GM12865 (cell line): ENCODE results near the gene STARD13.

Experiments
- DNase-seq: peaks from one replicate; pipeline ENCODE4 v3.0.0; 2010; ENCODE audit warnings: low read depth
- H3K4me3 ChIP-seq: 2 replicates; pipeline ENCODE4 v1.5.1; 2011; ENCODE audit warnings: mild to moderate bottlenecking, low read depth, low read length, control low read depth
- CTCF ChIP-seq: IDR thresholded peaks from 2 replicates; pipeline ENCODE4 v1.5.1; 2011; ENCODE audit warnings: low read length, control low read depth, low read depth, inconsistent platforms; ENCODE audit not compliant: insufficient read depth; ENCODE audit errors: missing control alignments

The STARD13 gene

GRCh38 chr13:33091415-33091774, 194.2 kb downstream of the STARD13 start:
- no peak for DNase-seq
- no peak for TF ChIP-seq CTCF
- H3K4me3 ChIP-seq: no peak overlapping the region

GRCh38 chr13:33090755-33091414, 194.7 kb downstream of the STARD13 start:
- DNase-seq: no peak
- TF ChIP-seq CTCF: no peak

GRCh38 chr13:33089311-33089710, 196.2 kb downstream of the STARD13 start:
- TF ChIP-seq CTCF: no peak
- DNase-seq: no peak

More at GRCh38 chr13:33090755-33091414, 194.7 kb downstream of the STARD13 start:
- no peak overlapping the region for H3K4me3 ChIP-seq

GRCh38 chr13:33087790-33088189, 197.8 kb downstream of the STARD13 start:
- no peak overlapping the region for H3K4me3 ChIP-seq
- no peak for DNase-seq
- TF ChIP-seq CTCF: no peak

More at GRCh38 chr13:33089311-33089710, 196.2 kb downstream of the STARD13 start:
- H3K4me3 ChIP-seq: no peak overlapping the region

- TF ChIP-seq CTCF: no peak
- no peak overlapping the region for H3K4me3 ChIP-seq
- no peak for DNase-seq
Observed at GRCh38 chr13:33087091-33087490, 198.5 kb downstream of the STARD13 start.

GRCh38 chr13:33083054-33083453, 202.5 kb downstream of the STARD13 start:
- no peak overlapping the region for H3K4me3 ChIP-seq
- no peak for TF ChIP-seq CTCF
- no peak for DNase-seq

GRCh38 chr13:33081666-33082065, 203.9 kb downstream of the STARD13 start:
- no peak for TF ChIP-seq CTCF
- no peak overlapping the region for H3K4me3 ChIP-seq
- DNase-seq: no peak
